ENCODE results near the gene RARRES1.

DNA sequence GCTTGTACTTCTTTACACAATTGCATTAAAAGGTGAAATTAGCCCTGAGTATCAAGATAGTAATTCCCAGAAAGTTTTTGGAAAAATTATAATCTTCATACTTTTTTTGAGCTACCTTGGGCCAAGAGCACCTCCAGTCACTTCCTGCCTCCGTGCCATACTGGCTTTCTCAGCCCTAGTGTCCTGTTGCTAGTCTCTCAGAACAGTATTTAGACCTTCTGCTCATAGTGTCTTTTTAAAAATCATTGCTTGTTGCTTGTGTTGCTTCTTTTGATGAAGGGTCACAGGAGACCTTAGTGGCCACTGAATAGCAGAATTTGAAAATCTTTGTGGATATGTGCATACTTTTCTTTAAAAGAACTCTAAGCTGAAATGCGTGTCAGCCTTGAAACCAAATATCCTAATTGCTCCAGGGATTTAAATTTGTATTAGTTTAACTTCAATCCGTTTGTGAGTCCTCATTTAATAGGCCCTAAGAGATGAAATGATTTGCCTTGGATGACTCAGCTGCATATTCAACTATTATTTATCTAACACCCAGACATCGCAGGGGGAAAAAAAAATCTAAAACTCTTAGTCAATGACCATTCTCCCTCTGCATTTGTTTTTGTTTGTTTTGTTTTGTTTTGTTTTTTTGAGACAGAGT lies 30.7 kb downstream of the RARRES1 start:
- TF ChIP-seq, protein P1, sequence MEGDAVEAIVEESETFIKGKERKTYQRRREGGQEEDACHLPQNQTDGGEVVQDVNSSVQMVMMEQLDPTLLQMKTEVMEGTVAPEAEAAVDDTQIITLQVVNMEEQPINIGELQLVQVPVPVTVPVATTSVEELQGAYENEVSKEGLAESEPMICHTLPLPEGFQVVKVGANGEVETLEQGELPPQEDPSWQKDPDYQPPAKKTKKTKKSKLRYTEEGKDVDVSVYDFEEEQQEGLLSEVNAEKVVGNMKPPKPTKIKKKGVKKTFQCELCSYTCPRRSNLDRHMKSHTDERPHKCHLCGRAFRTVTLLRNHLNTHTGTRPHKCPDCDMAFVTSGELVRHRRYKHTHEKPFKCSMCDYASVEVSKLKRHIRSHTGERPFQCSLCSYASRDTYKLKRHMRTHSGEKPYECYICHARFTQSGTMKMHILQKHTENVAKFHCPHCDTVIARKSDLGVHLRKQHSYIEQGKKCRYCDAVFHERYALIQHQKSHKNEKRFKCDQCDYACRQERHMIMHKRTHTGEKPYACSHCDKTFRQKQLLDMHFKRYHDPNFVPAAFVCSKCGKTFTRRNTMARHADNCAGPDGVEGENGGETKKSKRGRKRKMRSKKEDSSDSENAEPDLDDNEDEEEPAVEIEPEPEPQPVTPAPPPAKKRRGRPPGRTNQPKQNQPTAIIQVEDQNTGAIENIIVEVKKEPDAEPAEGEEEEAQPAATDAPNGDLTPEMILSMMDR (IDR thresholded peaks at IDR 0.05 in 8 of 11, conservative IDR thresholded peaks at IDR 0.05 in 3 of 11), result no peak
- no peak for TF ChIP-seq POLR2A (IDR thresholded peaks at IDR 0.05)
- TF ChIP-seq POLR2AphosphoS5 (IDR thresholded peaks at IDR 0.05), result no peak
